ENCODE measurements around the gene RHCG.

DNA sequence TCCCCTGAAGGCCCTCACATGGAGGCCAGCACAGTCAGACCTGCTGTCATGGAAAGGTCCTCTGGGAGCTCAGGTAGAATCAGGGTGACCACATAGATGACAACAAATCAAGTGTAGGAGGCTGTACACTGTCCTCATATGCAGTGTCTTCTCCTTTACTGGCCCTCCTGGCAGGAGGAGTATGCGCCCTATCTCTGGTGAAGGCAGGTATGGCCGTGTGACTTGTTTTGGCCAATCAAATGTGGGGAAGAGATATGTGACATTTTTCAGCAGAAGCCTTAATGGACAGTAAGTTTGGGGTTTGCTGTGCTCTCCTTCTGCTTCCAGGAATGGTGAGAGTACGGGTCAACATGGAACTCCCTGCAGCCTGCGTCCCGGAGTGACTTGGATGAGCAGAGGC, 69.9 kb downstream of the RHCG start:
- TF ChIP-seq, protein P1, sequence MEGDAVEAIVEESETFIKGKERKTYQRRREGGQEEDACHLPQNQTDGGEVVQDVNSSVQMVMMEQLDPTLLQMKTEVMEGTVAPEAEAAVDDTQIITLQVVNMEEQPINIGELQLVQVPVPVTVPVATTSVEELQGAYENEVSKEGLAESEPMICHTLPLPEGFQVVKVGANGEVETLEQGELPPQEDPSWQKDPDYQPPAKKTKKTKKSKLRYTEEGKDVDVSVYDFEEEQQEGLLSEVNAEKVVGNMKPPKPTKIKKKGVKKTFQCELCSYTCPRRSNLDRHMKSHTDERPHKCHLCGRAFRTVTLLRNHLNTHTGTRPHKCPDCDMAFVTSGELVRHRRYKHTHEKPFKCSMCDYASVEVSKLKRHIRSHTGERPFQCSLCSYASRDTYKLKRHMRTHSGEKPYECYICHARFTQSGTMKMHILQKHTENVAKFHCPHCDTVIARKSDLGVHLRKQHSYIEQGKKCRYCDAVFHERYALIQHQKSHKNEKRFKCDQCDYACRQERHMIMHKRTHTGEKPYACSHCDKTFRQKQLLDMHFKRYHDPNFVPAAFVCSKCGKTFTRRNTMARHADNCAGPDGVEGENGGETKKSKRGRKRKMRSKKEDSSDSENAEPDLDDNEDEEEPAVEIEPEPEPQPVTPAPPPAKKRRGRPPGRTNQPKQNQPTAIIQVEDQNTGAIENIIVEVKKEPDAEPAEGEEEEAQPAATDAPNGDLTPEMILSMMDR (conservative IDR thresholded peaks at IDR 0.05 in 1 of 2, IDR thresholded peaks at IDR 0.05 in 1 of 2; ENCODE audit: low read depth in 1 of 2, low read length in 2 of 2) = no peak
- TF ChIP-seq EZH2 (IDR thresholded peaks at IDR 0.05; ENCODE audit: low read length, missing control alignments) = no peak
